Neural cell (in vitro differentiated cells): Measurements from ENCODE around the gene RNF227. TPM values are rescaled to one million over a fixed set of nuclear protein-coding genes. Genes with fewer than 3 reads are reported as not detected.

Experiments used
- H2AFZ ChIP-seq: fragments of 200-600, 300-800 bp; sonication (generic), shearing (Covaris generic); 2 replicates; pipeline ENCODE4 v1.6.0; 2014; ENCODE audit warnings: low read depth, mild to moderate bottlenecking, antibody characterized with exemption, low read length, moderate library complexity
- H3F3A ChIP-seq: fragments of 200-600 bp; shearing (Covaris generic); 2 replicates; pipeline ENCODE4 v1.6.1; 2016; ENCODE audit warnings: mild to moderate bottlenecking, moderate library complexity, mixed read lengths, antibody characterized with exemption, low read length; ENCODE audit not compliant: insufficient read depth, poor library complexity, severe bottlenecking
- H3K27ac ChIP-seq: fragments of 200-600, 300-800 bp; sonication (generic), shearing (Covaris generic); 2 replicates; pipeline ENCODE4 v1.5.1; 2014; ENCODE audit warnings: mild to moderate bottlenecking, low read length, moderate library complexity
- H3K27me3 ChIP-seq: fragments of 300-800, 200-600 bp; sonication (generic), shearing (Covaris generic); 2 replicates; pipeline ENCODE4 v1.6.0; 2014; ENCODE audit warnings: mild to moderate bottlenecking, low read depth, low read length, moderate library complexity; ENCODE audit not compliant: insufficient read depth
- H3K36me3 ChIP-seq: fragments of 300-800, 200-600 bp; sonication (generic), shearing (Covaris generic); 2 replicates; pipeline ENCODE4 v1.5.1; 2014; ENCODE audit warnings: mild to moderate bottlenecking, antibody characterized with exemption, low read length, moderate library complexity; ENCODE audit not compliant: insufficient read depth
- H3K4me2 ChIP-seq: fragments of 300-800, 200-600 bp; sonication (generic), shearing (Covaris generic); 2 replicates; pipeline ENCODE4 v1.6.0; 2014; ENCODE audit warnings: mild to moderate bottlenecking, low read length
- H3K4me3 ChIP-seq: fragments of 300-800, 200-600 bp; sonication (generic), shearing (Covaris generic); 2 replicates; pipeline ENCODE4 v1.5.1; 2014; ENCODE audit warnings: mild to moderate bottlenecking, low read length, moderate library complexity
- H3K79me2 ChIP-seq: fragments of 200-600 bp; shearing (Covaris generic); replicated peaks from 2 replicates; pipeline ENCODE4 v1.6.0; 2014; ENCODE audit warnings: mild to moderate bottlenecking, low read length, moderate library complexity; ENCODE audit not compliant: insufficient read depth
- H3K9ac ChIP-seq: fragments of 300-800, 200-600 bp; sonication (generic), shearing (Covaris generic); 2 replicates; pipeline ENCODE4 v1.6.1; 2016; ENCODE audit warnings: mild to moderate bottlenecking, low read length, mixed read lengths
- H3K9me2 ChIP-seq: fragments of 200-600 bp; shearing (Covaris generic); 2 replicates; pipeline ENCODE4 v1.6.1; 2016; ENCODE audit warnings: mild to moderate bottlenecking, low read length, mixed read lengths; ENCODE audit not compliant: insufficient read depth
- H3K9me3 ChIP-seq: fragments of 200-600, 300-800 bp; sonication (generic), shearing (Covaris generic); 2 replicates; pipeline ENCODE4 v1.6.1; 2016; ENCODE audit warnings: mild to moderate bottlenecking, mixed run types, low read length, moderate library complexity, mixed read lengths
- H4K20me1 ChIP-seq: fragments of 200-600 bp; shearing (Covaris generic); 2 replicates; pipeline ENCODE4 v1.6.1; 2016; ENCODE audit warnings: mild to moderate bottlenecking, mixed run types; ENCODE audit not compliant: insufficient read depth
- EP300 ChIP-seq: fragments of 450-650 bp; conservative IDR thresholded peaks from 2 replicates; pipeline ENCODE4 v1.6.1; 2014; ENCODE audit warnings: antibody characterized with exemption, mild to moderate bottlenecking, moderate library complexity; ENCODE audit not compliant: poor library complexity, severe bottlenecking
- EZH2 ChIP-seq: fragments of 200-600, 300-800 bp; shearing (Covaris generic), sonication (generic); IDR thresholded peaks from 2 replicates; pipeline ENCODE4 v1.6.1; 2014; ENCODE audit warnings: antibody characterized with exemption, low read length, borderline replicate concordance, mild to moderate bottlenecking; ENCODE audit not compliant: insufficient read depth, poor library complexity, severe bottlenecking
- MXI1 ChIP-seq: fragments of 450-650 bp; conservative IDR thresholded peaks from 2 replicates; pipeline ENCODE4 v1.6.1; 2014; ENCODE audit warnings: antibody characterized with exemption, mild to moderate bottlenecking; ENCODE audit not compliant: poor library complexity, severe bottlenecking
- POLR2AphosphoS5 ChIP-seq: IDR thresholded peaks from 2 replicates; pipeline ENCODE4 v1.6.1; 2012
- RAD21 ChIP-seq: fragments of 450-650 bp; conservative IDR thresholded peaks from 2 replicates; pipeline ENCODE4 v1.6.1; 2014; ENCODE audit warnings: antibody characterized with exemption, mild to moderate bottlenecking, moderate library complexity
- SMC3 ChIP-seq: fragments of 450-650 bp; conservative IDR thresholded peaks from 2 replicates; pipeline ENCODE4 v1.6.1; 2014; ENCODE audit warnings: antibody characterized with exemption, mild to moderate bottlenecking, moderate library complexity; ENCODE audit not compliant: poor library complexity
- TAF1 ChIP-seq: IDR thresholded peaks from 2 replicates; pipeline ENCODE4 v1.6.1; 2012; ENCODE audit warnings: low read depth
- polyA plus RNA-seq: library from polyadenylated mRNA; depleted of rRNA; stranded (reverse); fragments of >200 nt; gene quantifications from 2 replicates; pipeline ENCODE4 v1.2.3, GENCODE V29; 2014
- TF ChIP-seq, protein P1 (sequence below): fragments of 450-650 bp; IDR thresholded peaks from 2 replicates; pipeline ENCODE4 v1.5.1; 2014; ENCODE audit warnings: antibody characterized with exemption, mild to moderate bottlenecking, moderate library complexity; ENCODE audit not compliant: poor library complexity, severe bottlenecking
- TF ChIP-seq, protein P2 (sequence below): IDR thresholded peaks from 2 replicates; pipeline ENCODE4 v1.6.1; 2012; ENCODE audit warnings: borderline replicate concordance

The RNF227 gene
- polyA plus RNA-seq, 1 donor from 2014 or later, result 69.9 TPM

DNA sequence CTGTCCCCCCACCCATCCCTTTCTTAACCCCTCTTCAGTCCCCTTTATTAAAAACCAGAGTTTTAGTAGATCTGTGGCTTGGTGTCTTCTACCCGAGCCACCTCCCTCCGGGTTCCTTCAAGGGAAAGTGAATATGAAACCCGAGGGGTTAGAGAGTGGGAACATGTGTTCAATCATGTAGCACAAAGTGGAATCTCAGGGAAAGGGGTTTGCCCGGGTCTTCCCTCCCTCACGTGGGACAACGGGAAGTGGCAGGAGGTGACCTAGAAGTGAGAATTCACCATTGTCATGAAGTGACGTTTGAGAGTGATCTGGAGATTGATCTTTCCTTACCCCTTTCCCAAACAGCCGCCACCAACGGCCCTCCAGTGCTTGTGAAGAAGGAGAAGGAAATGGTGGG lies 5.0 kb downstream of the RNF227 start:
- no peaks in the 10 kb centered on the region for H3K9me3 ChIP-seq
- H3K4me3 ChIP-seq, result no peak overlapping the region
- no peak overlapping the region for H3K4me2 ChIP-seq
- no peak overlapping the region for H3K27ac ChIP-seq
- no peak for TF ChIP-seq EP300
- no peaks in the 10 kb centered on the region for H3K9me2 ChIP-seq
- H3K9ac ChIP-seq, result no peak overlapping the region
- peaks cover 6% of the 10 kb centered on the region for H4K20me1 ChIP-seq
- no peaks in the 10 kb centered on the region for H3K27me3 ChIP-seq
- H3F3A ChIP-seq, result peaks cover 9% of the 10 kb centered on the region
- no peaks in the 10 kb centered on the region for H3K36me3 ChIP-seq
- no peaks in the 10 kb centered on the region for H3K79me2 ChIP-seq
- no peak overlapping the region for H2AFZ ChIP-seq

DNA sequence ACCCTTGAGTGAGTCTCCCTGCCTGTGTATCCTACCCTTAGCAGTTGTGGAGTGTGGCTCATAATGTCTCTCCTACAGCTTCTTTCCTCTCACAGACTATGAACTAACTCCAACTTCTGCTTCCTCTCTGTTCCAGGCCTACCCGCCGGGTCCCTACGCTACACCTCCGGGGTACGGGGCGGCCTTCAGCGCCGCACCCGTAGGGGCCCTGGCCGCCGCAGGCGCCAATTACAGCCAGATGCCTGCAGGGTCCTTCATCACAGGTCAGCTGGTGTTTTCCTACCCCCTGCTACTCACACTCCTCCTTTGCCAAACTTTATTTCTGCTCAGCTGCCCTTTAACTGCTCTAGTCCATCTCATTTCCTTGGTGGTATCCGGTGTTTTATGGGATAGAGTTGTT lies 5.4 kb downstream of the RNF227 start:
- Histone ChIP-seq H3K36me3 (no peaks in the 10 kb centered on the region), H3K4me3 (no peak overlapping the region), H3K27ac (no peak overlapping the region), H3K9me2 (no peaks in the 10 kb centered on the region), H3F3A (peaks cover 9% of the 10 kb centered on the region), H4K20me1 (peaks cover 6% of the 10 kb centered on the region), H3K9ac (no peak overlapping the region), H3K27me3 (no peaks in the 10 kb centered on the region), H3K9me3 (no peaks in the 10 kb centered on the region), H3K4me2 (no peak overlapping the region), H2AFZ (no peak overlapping the region), H3K79me2 (no peaks in the 10 kb centered on the region)
- TF ChIP-seq, protein P1, sequence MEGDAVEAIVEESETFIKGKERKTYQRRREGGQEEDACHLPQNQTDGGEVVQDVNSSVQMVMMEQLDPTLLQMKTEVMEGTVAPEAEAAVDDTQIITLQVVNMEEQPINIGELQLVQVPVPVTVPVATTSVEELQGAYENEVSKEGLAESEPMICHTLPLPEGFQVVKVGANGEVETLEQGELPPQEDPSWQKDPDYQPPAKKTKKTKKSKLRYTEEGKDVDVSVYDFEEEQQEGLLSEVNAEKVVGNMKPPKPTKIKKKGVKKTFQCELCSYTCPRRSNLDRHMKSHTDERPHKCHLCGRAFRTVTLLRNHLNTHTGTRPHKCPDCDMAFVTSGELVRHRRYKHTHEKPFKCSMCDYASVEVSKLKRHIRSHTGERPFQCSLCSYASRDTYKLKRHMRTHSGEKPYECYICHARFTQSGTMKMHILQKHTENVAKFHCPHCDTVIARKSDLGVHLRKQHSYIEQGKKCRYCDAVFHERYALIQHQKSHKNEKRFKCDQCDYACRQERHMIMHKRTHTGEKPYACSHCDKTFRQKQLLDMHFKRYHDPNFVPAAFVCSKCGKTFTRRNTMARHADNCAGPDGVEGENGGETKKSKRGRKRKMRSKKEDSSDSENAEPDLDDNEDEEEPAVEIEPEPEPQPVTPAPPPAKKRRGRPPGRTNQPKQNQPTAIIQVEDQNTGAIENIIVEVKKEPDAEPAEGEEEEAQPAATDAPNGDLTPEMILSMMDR, result no peak
- TF ChIP-seq, protein P2, sequence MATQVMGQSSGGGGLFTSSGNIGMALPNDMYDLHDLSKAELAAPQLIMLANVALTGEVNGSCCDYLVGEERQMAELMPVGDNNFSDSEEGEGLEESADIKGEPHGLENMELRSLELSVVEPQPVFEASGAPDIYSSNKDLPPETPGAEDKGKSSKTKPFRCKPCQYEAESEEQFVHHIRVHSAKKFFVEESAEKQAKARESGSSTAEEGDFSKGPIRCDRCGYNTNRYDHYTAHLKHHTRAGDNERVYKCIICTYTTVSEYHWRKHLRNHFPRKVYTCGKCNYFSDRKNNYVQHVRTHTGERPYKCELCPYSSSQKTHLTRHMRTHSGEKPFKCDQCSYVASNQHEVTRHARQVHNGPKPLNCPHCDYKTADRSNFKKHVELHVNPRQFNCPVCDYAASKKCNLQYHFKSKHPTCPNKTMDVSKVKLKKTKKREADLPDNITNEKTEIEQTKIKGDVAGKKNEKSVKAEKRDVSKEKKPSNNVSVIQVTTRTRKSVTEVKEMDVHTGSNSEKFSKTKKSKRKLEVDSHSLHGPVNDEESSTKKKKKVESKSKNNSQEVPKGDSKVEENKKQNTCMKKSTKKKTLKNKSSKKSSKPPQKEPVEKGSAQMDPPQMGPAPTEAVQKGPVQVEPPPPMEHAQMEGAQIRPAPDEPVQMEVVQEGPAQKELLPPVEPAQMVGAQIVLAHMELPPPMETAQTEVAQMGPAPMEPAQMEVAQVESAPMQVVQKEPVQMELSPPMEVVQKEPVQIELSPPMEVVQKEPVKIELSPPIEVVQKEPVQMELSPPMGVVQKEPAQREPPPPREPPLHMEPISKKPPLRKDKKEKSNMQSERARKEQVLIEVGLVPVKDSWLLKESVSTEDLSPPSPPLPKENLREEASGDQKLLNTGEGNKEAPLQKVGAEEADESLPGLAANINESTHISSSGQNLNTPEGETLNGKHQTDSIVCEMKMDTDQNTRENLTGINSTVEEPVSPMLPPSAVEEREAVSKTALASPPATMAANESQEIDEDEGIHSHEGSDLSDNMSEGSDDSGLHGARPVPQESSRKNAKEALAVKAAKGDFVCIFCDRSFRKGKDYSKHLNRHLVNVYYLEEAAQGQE, result no peak
- TF ChIP-seq EZH2 (no peak), SMC3 (no peak), TAF1 (no peak), MXI1 (no peak), RAD21 (no peak), EP300 (no peak), POLR2AphosphoS5 (no peak)

DNA sequence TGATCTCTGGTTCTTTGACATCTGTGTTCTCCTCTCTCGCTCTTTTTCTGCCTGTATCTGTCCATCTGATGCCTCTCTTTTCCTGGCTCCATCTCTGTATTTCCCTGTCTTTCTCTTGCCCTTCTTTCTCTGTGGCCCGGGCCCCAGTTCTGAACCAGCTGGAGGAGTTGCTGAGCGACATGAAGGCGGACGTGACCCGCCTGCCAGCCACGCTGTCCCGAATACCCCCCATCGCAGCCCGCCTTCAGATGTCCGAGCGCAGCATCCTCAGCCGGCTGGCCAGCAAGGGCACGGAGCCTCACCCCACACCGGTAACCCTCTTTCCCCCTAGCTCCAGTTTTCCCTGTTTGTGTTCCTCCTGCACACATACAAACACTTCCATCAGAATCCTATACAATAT lies 5.8 kb downstream of the RNF227 start:
- Histone ChIP-seq H3K79me2 (no peaks in the 10 kb centered on the region), H3K4me2 (no peak overlapping the region), H3K36me3 (no peaks in the 10 kb centered on the region), H3K9ac (no peak overlapping the region), H3K9me3 (no peaks in the 10 kb centered on the region), H3F3A (peaks cover 8% of the 10 kb centered on the region), H2AFZ (no peak overlapping the region), H3K27me3 (no peaks in the 10 kb centered on the region), H3K27ac (no peak overlapping the region), H3K4me3 (no peak overlapping the region), H3K9me2 (no peaks in the 10 kb centered on the region), H4K20me1 (peaks cover 6% of the 10 kb centered on the region)
- TF ChIP-seq TAF1, result no peak
- no peak for TF ChIP-seq EZH2
- TF ChIP-seq EP300, result no peak
- TF ChIP-seq POLR2AphosphoS5, result no peak
- no peak for TF ChIP-seq SMC3
- TF ChIP-seq MXI1, result no peak
- TF ChIP-seq, protein P1, result no peak
- TF ChIP-seq RAD21, result no peak
- TF ChIP-seq, protein P2, result no peak
